Bone marrow (tissue), 2 donors: ENCODE data around the gene SPRED2.

Experiments used
- DNase-seq, 2 donors: peaks; one replicate each; lab custom pipeline; 2025; lab: John Stamatoyannopoulos, UW

SPRED2 gene

GRCh38 chr2:65366595-65367125 is 65.7 kb downstream of the SPRED2 start:
- DNase-seq, result peak in 1 of 2 donors; percentile 87

- DNase-seq, result no peak
Measured at GRCh38 chr2:65364986-65365733, 67.2 kb downstream of the SPRED2 start.

- DNase-seq, result no peak
Measured at GRCh38 chr2:65363879-65364666, 68.3 kb downstream of the SPRED2 start.

- no peak for DNase-seq
Measured at GRCh38 chr2:65361623-65362022, 70.8 kb downstream of the SPRED2 start.

GRCh38 chr2:65360441-65360840 is 72.0 kb downstream of the SPRED2 start:
- DNase-seq, result no peak

- no peak for DNase-seq
Measured at GRCh38 chr2:65358678-65359400, 73.6 kb downstream of the SPRED2 start.

- no peak for DNase-seq
Measured at GRCh38 chr2:65357959-65358294, 74.5 kb downstream of the SPRED2 start.

GRCh38 chr2:65357095-65357958 is 75.1 kb downstream of the SPRED2 start:
- DNase-seq, result no peak

- DNase-seq, result no peak
Measured at GRCh38 chr2:65355186-65355831, 77.1 kb downstream of the SPRED2 start.

GRCh38 chr2:65354773-65355172 is 77.6 kb downstream of the SPRED2 start:
- no peak for DNase-seq

GRCh38 chr2:65353927-65354326 is 78.5 kb downstream of the SPRED2 start:
- DNase-seq, result no peak

- DNase-seq, result no peak
Measured at GRCh38 chr2:65353046-65353445, 79.4 kb downstream of the SPRED2 start.

- no peak for DNase-seq
Measured at GRCh38 chr2:65351948-65352595, 80.3 kb downstream of the SPRED2 start.

GRCh38 chr2:65351234-65351947 is 81.0 kb downstream of the SPRED2 start:
- DNase-seq, result no peak

GRCh38 chr2:65350651-65351056 is 81.7 kb downstream of the SPRED2 start:
- no peak for DNase-seq

- DNase-seq, result peak in 1 of 2 donors; percentile 39
Measured at GRCh38 chr2:65349863-65350262, 82.5 kb downstream of the SPRED2 start.

- DNase-seq, result no peak
Measured at GRCh38 chr2:65347913-65348312, 84.5 kb downstream of the SPRED2 start.

- no peak for DNase-seq
Measured at GRCh38 chr2:65345631-65346030, 86.8 kb downstream of the SPRED2 start.

- DNase-seq, result no peak
Measured at GRCh38 chr2:65344689-65345088, 87.7 kb downstream of the SPRED2 start.

- no peak for DNase-seq
Measured at GRCh38 chr2:65344182-65344581, 88.2 kb downstream of the SPRED2 start.
